ENCODE results near the gene CHEK2.

CHEK2 gene

DNA sequence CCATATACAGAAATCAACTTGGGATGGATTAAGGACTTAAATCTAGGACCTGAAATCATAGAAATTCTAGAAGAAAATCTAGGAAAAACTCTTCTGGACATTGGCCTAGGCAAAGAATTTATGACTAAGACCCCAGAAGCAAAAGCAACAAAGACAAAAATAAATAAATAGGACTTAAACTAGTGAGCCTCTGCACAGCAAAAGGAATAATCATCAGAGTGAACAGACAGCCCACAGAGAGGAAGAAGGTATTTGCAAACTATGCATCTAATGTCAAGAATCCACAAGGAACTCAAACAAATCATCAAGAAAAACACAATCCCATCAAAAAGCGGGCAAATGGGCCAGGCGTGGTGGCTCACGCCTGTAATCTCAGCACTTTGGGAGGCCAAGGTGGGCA, 94.4 kb downstream of the CHEK2 start:
- Histone ChIP-seq H3K27me3 (ENCODE audit: control insufficient read depth, insufficient read depth, low read length) (no peaks in the 10 kb centered on the region), H3K4me3 (ENCODE audit: low read length) (no peak overlapping the region), H3K9me3 (ENCODE audit: control insufficient read depth, low read depth, low read length) (no peaks in the 10 kb centered on the region), H3K27ac (ENCODE audit: low read length) (no peak overlapping the region), H3K36me3 (ENCODE audit: control insufficient read depth, low read depth, low read length) (no peaks in the 10 kb centered on the region), H3K9ac (ENCODE audit: low read length) (no peak overlapping the region), H3K4me1 (ENCODE audit: control insufficient read depth, low read depth, low read length) (no peaks in the 10 kb centered on the region)

DNA sequence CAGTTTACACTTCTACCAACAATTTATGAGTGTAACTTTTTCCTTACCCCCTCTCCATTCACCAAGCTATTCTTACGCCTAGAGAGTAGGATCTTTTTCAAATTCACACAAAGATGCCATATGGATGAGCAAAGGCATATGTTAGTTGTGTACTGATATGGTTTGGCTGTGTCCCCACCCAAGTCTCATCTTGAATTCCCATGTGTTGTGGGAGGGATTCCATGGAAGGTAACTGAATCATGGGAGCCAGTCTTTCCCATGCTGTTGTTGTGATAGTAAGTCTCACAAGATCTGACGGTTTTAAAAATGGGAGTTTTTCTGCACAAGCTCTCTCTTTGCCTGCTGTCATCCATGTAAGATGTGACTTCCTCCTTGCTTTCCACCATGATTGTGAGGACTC, 102.3 kb downstream of the CHEK2 start:
- H3K4me3 ChIP-seq (ENCODE audit: low read length): no peak overlapping the region
- no peaks in the 10 kb centered on the region for H3K9me3 ChIP-seq (ENCODE audit: control insufficient read depth, low read depth, low read length)
- no peaks in the 10 kb centered on the region for H3K27me3 ChIP-seq (ENCODE audit: control insufficient read depth, insufficient read depth, low read length)
- no peaks in the 10 kb centered on the region for H3K36me3 ChIP-seq (ENCODE audit: control insufficient read depth, low read depth, low read length)
- no peaks in the 10 kb centered on the region for H3K4me1 ChIP-seq (ENCODE audit: control insufficient read depth, low read depth, low read length)
- no peak overlapping the region for H3K9ac ChIP-seq (ENCODE audit: low read length)
- H3K27ac ChIP-seq (ENCODE audit: low read length): no peak overlapping the region

Measured in iPS-18a (cell line).